ENCODE measurements around the gene UQCR10. TPM values are rescaled to one million over a fixed set of nuclear protein-coding genes. Genes with fewer than 3 reads are reported as not detected.

The UQCR10 gene
- total and polyA plus RNA-seq, 9 of the 15 experiments (the other 6 are each of a cell fraction or from before 2014, with no cell fraction given) = 128 to 903 (median 163) TPM

GRCh38 chr22:29733362-29734201, 33.6 kb upstream of the UQCR10 start (continued):
- TF ChIP-seq, protein P1, sequence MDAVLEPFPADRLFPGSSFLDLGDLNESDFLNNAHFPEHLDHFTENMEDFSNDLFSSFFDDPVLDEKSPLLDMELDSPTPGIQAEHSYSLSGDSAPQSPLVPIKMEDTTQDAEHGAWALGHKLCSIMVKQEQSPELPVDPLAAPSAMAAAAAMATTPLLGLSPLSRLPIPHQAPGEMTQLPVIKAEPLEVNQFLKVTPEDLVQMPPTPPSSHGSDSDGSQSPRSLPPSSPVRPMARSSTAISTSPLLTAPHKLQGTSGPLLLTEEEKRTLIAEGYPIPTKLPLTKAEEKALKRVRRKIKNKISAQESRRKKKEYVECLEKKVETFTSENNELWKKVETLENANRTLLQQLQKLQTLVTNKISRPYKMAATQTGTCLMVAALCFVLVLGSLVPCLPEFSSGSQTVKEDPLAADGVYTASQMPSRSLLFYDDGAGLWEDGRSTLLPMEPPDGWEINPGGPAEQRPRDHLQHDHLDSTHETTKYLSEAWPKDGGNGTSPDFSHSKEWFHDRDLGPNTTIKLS (IDR thresholded peaks at IDR 0.05; ENCODE audit: borderline replicate concordance, low read depth) = no peak
- TF ChIP-seq KDM5B (IDR thresholded peaks at IDR 0.05; ENCODE audit: insufficient replicate concordance, low read depth, low read length) (no peak), EWSR1 (IDR thresholded peaks at IDR 0.05; ENCODE audit: borderline replicate concordance, low read depth, partially characterized antibody) (no peak), ILK (tag; IDR thresholded peaks at IDR 0.05; ENCODE audit: borderline replicate concordance, low read depth) (no peak), TAL1 (IDR thresholded peaks at IDR 0.05) (peak; percentile 73), ESRRB (CRISPR knock-in tag; IDR thresholded peaks at IDR 0.05; ENCODE audit: borderline replicate concordance) (no peak), SNIP1 (IDR thresholded peaks at IDR 0.05; ENCODE audit: low read depth) (no peak), ZNF507 (tag; conservative IDR thresholded peaks at IDR 0.05) (no peak), ZNF561 (CRISPR knock-in tag; conservative IDR thresholded peaks at IDR 0.05) (no peak), MTA2 (IDR thresholded peaks at IDR 0.05; ENCODE audit: low read depth) (peak; percentile 29; the same call in 1 of the 2 replicates), HDAC2 (IDR thresholded peaks at IDR 0.05) (no peak), TAF15 (IDR thresholded peaks at IDR 0.05; ENCODE audit: low read depth, low read length) (no peak), ZNF24 (IDR thresholded peaks at IDR 0.05) (no peak), ZNF133 (CRISPR knock-in tag; IDR thresholded peaks at IDR 0.05) (no peak), BRD4 (IDR thresholded peaks at IDR 0.05) (no peak), NFIC (IDR thresholded peaks at IDR 0.05) (peak; percentile 68), ZBTB33 (CRISPR knock-in tag; IDR thresholded peaks at IDR 0.05) (no peak), KLF6 (CRISPR knock-in tag; IDR thresholded peaks at IDR 0.05; ENCODE audit: borderline replicate concordance) (no peak)
- TF ChIP-seq, protein P2, sequence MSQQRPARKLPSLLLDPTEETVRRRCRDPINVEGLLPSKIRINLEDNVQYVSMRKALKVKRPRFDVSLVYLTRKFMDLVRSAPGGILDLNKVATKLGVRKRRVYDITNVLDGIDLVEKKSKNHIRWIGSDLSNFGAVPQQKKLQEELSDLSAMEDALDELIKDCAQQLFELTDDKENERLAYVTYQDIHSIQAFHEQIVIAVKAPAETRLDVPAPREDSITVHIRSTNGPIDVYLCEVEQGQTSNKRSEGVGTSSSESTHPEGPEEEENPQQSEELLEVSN (IDR thresholded peaks at IDR 0.05; ENCODE audit: borderline replicate concordance in 1 of 2, extremely low read depth in 1 of 2, insufficient read depth in 1 of 2, insufficient read length in 1 of 2, low read depth in 1 of 2, low read length in 1 of 2, poor library complexity in 1 of 2, severe bottlenecking in 1 of 2) = no peak
